IMR-90 (cell line): ENCODE measurements around the gene MAPK1. TPM values are rescaled to one million over a fixed set of nuclear protein-coding genes. Genes with fewer than 3 reads are reported as not detected.

Experiments used
- ATAC-seq: fragments of 200-7000 bp; cut with Tn5 transposase; 2 replicates; pipeline ENCODE4 v1.9.1; 2020; ENCODE audit warnings: low read depth, mild to moderate bottlenecking, moderate library complexity
- BruUV-seq: library from RNA; stranded (reverse); fragments of 400-500 nt; replicated peaks from 2 replicates; lab custom pipeline; 2021; lab: Mats Ljungman, UMichigan
- CTCF ChIA-PET: fragments of 300-600 bp; formaldehyde crosslinking; extraction: SDS; loops from one replicate; lab custom pipeline; 2021; ENCODE audit warnings: antibody characterized with exemption; lab: Yijun Ruan, JAX
- POLR2A ChIA-PET: fragments of 300-600 bp; sonication (Branson Sonifier 250); formaldehyde crosslinking; loops from one replicate; lab custom pipeline; 2022; ENCODE audit warnings: antibody characterized with exemption; ENCODE audit not compliant: unreplicated experiment; lab: Charles Lee
- DNase-seq: peaks from one replicate; pipeline ENCODE4 v3.0.0; 2013
- H2AFZ ChIP-seq: replicated peaks from 2 replicates; pipeline ENCODE3; 2013; ENCODE audit warnings: low read length, mild to moderate bottlenecking; ENCODE audit not compliant: poor library complexity
- H2AK5ac ChIP-seq: 2 replicates; pipeline ENCODE4 v1.6.1; 2013; ENCODE audit warnings: low read depth, low read length, inconsistent platforms
- H2AK9ac ChIP-seq: replicated peaks from 2 replicates; pipeline ENCODE3; 2013; ENCODE audit warnings: mild to moderate bottlenecking, low read depth, low read length, moderate library complexity; ENCODE audit not compliant: poor library complexity
- H2BK120ac ChIP-seq: 2 replicates; pipeline ENCODE4 v1.6.1; 2013; ENCODE audit warnings: low read depth, low read length, inconsistent platforms
- H2BK15ac ChIP-seq: 3 replicates; pipeline ENCODE4 v1.6.1; 2013; ENCODE audit warnings: low read depth, low read length, inconsistent platforms
- H2BK20ac ChIP-seq: 2 replicates; pipeline ENCODE4 v1.6.1; 2013; ENCODE audit warnings: low read depth, mild to moderate bottlenecking, inconsistent platforms, low read length, moderate library complexity
- H2BK5ac ChIP-seq: 2 replicates; pipeline ENCODE4 v1.6.1; 2013; ENCODE audit warnings: mild to moderate bottlenecking, low read depth, low read length, inconsistent platforms; ENCODE audit not compliant: poor library complexity, severe bottlenecking
- H3K14ac ChIP-seq: replicated peaks from 2 replicates; pipeline ENCODE4 v1.6.1; 2013; ENCODE audit warnings: low read depth, low read length, inconsistent platforms
- H3K18ac ChIP-seq: 2 replicates; pipeline ENCODE4 v1.6.1; 2013; ENCODE audit warnings: low read depth, low read length, control low read depth
- H3K23ac ChIP-seq: 2 replicates; pipeline ENCODE4 v1.6.1; 2013; ENCODE audit warnings: low read depth, low read length, inconsistent platforms
- H3K27ac ChIP-seq: 2 replicates; pipeline ENCODE4 v1.5.1; 2013; ENCODE audit warnings: mild to moderate bottlenecking, control low read depth, low read length; ENCODE audit not compliant: insufficient read depth
- H3K27me3 ChIP-seq: 2 replicates; pipeline ENCODE4 v1.6.1; 2013; ENCODE audit warnings: low read length; ENCODE audit not compliant: control insufficient read depth, insufficient read depth
- H3K36me3 ChIP-seq: 2 replicates; pipeline ENCODE4 v1.6.1; 2013; ENCODE audit warnings: low read length, mixed read lengths; ENCODE audit not compliant: control insufficient read depth, insufficient read depth
- H3K4ac ChIP-seq: 2 replicates; pipeline ENCODE4 v1.6.1; 2013; ENCODE audit warnings: low read depth, low read length, inconsistent platforms
- H3K4me1 ChIP-seq: 2 replicates; pipeline ENCODE4 v1.6.1; 2013; ENCODE audit warnings: low read length, mixed read lengths; ENCODE audit not compliant: control insufficient read depth, insufficient read depth
- H3K4me2 ChIP-seq: 2 replicates; pipeline ENCODE4 v1.6.1; 2013; ENCODE audit warnings: low read depth, mild to moderate bottlenecking, control low read depth, low read length, moderate library complexity
- H3K4me3 ChIP-seq: 2 replicates; pipeline ENCODE4 v1.5.1; 2013; ENCODE audit warnings: low read depth, mild to moderate bottlenecking, control low read depth, low read length, moderate library complexity; ENCODE audit not compliant: insufficient read depth
- H3K56ac ChIP-seq: 2 replicates; pipeline ENCODE4 v1.6.1; 2013; ENCODE audit warnings: low read length, inconsistent platforms; ENCODE audit not compliant: insufficient read depth; ENCODE audit errors: extremely low read depth
- H3K79me1 ChIP-seq, 2 experiments: 2 replicates each; pipeline ENCODE4 v1.6.1; 2013; ENCODE audit warnings: low read length in 2 of 2, inconsistent platforms in 1 of 2, low read depth in 1 of 2
- H3K9ac ChIP-seq: 2 replicates; pipeline ENCODE4 v1.6.1; 2013; ENCODE audit warnings: low read depth, low read length, control low read depth
- H3K9me1 ChIP-seq: 2 replicates; pipeline ENCODE4 v1.6.1; 2013; ENCODE audit warnings: low read length, inconsistent platforms; ENCODE audit not compliant: insufficient read depth
- H3K9me3 ChIP-seq: 2 replicates; pipeline ENCODE4 v1.6.1; 2013; ENCODE audit warnings: low read length; ENCODE audit not compliant: control insufficient read depth, insufficient read depth
- H4K20me1 ChIP-seq: 2 replicates; pipeline ENCODE4 v1.6.1; 2013; ENCODE audit warnings: low read length, inconsistent platforms; ENCODE audit not compliant: insufficient read depth
- H4K5ac ChIP-seq: 2 replicates; pipeline ENCODE4 v1.6.1; 2013; ENCODE audit warnings: mild to moderate bottlenecking, low read depth, low read length, control low read depth
- H4K8ac ChIP-seq, 2 experiments: 2 replicates each; pipeline ENCODE4 v1.6.1; 2013; ENCODE audit warnings: low read depth in 2 of 2, low read length in 2 of 2, control low read depth in 1 of 2, inconsistent platforms in 1 of 2
- H4K91ac ChIP-seq: 2 replicates; pipeline ENCODE4 v1.6.1; 2013; ENCODE audit warnings: low read depth, low read length, inconsistent platforms; ENCODE audit not compliant: insufficient read depth
- MXI1 ChIP-seq: IDR thresholded peaks from 2 replicates; pipeline ENCODE4 v1.6.1; 2012; ENCODE audit warnings: low read depth, mild to moderate bottlenecking, low read length, moderate library complexity, borderline replicate concordance
- POLR2A ChIP-seq: IDR thresholded peaks from 2 replicates; pipeline ENCODE4 v1.6.1; 2012; ENCODE audit warnings: mild to moderate bottlenecking, low read depth, low read length
- RCOR1 ChIP-seq: IDR thresholded peaks from 2 replicates; pipeline ENCODE4 v1.6.1; 2012; ENCODE audit warnings: mild to moderate bottlenecking, low read length, improper control_type of control experiment; ENCODE audit not compliant: insufficient replicate concordance
- RFX5 ChIP-seq: IDR thresholded peaks from 2 replicates; pipeline ENCODE4 v1.8.0; 2012; ENCODE audit warnings: low read depth, mild to moderate bottlenecking, low read length, moderate library complexity
- USF2 ChIP-seq: fragments of 150-350 bp; IDR thresholded peaks from 2 replicates; pipeline ENCODE4 v1.6.1; 2017; ENCODE audit warnings: mild to moderate bottlenecking, antibody characterized with exemption, low read length, low read depth
- WGBS, 2 experiments: methylation state at CpG; one replicate each; pipeline versions ENCODE4 v1.1.5 to v1.1.7; 2013; ENCODE audit warnings: missing lambda C conversion rate in 2 of 2; ENCODE audit not compliant: insufficient read length in 1 of 2; ENCODE audit errors: extremely low coverage in 2 of 2; 5-methylcytosine and 5-hydroxymethylcytosine counted together
- dilution Hi-C: fragments of 300-500 bp; cut with HindIII; formaldehyde crosslinking; loops from one replicate; pipeline ENCODE4 v1.14.3; 2018; ENCODE audit warnings: low sequenced_read_pairs; ENCODE audit not compliant: unreplicated experiment
- in situ Hi-C: fragments of 300-500 bp; cut with MboI; formaldehyde crosslinking; loops from 3 replicates; pipeline ENCODE4 v1.14.3; 2019; ENCODE audit warnings: low sequenced_read_pairs, inconsistent platforms, mixed read lengths
- intact Hi-C: fragments of 100-400 bp; cut with micrococcal nuclease; formaldehyde crosslinking; loops from 2 replicates; pipeline ENCODE4 v1.10.0; 2022
- polyA plus RNA-seq, 3 experiments: library from polyadenylated mRNA; depleted of rRNA; stranded (reverse); fragments of >200 nt; gene quantifications; 2 replicates each; pipeline ENCODE4 v1.2.3, GENCODE V29; 2012; ENCODE audit warnings: low replicate concordance in 1 of 3
- total RNA-seq: library from RNA; depleted of rRNA; stranded (reverse); fragments of >200 nt; gene quantifications from 2 replicates; pipeline ENCODE4 v1.2.3, GENCODE V29; 2012

Gene MAPK1
- total and polyA plus RNA-seq, 2 of the 4 experiments (the other 2 are of a cell fraction) = 41.0 to 51.3 TPM

GRCh38 chr22:21710156-21710555 is 157.3 kb downstream of the MAPK1 start (continued):
- TF ChIP-seq MXI1 (no peak), USF2 (no peak), POLR2A (no peak)

- Histone ChIP-seq H2BK120ac (no peak overlapping the region), H3K9me3 (no peaks in the 10 kb centered on the region), H2BK5ac (no peak overlapping the region), H3K14ac (peak overlapping the region; percentile 37; the same call in 1 of the 2 replicates), H3K23ac (no peak overlapping the region), H2AFZ (peak overlapping the region; percentile 14), H3K36me3 (peaks cover 2% of the 10 kb centered on the region), H4K91ac (no peak overlapping the region), H3K9ac (no peak overlapping the region), H3K4me1 (peaks cover 6% of the 10 kb centered on the region), H2AK5ac (peak overlapping the region; percentile 44; the same call in 1 of the 2 replicates), H3K18ac (no peak overlapping the region), H4K5ac (no peak overlapping the region), H3K9me1 (peaks cover 14% of the 10 kb centered on the region), H4K8ac (no peak overlapping the region), H2BK20ac (no peak overlapping the region), H3K27me3 (no peaks in the 10 kb centered on the region), H3K4me3 (no peak overlapping the region), H4K20me1 (no peaks in the 10 kb centered on the region), H3K79me1 (peaks cover 0 to 7% of the 10 kb centered on the region in 2 experiments; a peak in 2 of 4 replicates), H2AK9ac (peak overlapping the region; percentile 58), H3K56ac (no peak overlapping the region), H3K4ac (no peak overlapping the region), H3K4me2 (no peak overlapping the region), H2BK15ac (no peak overlapping the region), H3K27ac (no peak overlapping the region)
- no TSS peak for BruUV-seq
- no peak for TF ChIP-seq POLR2A
- no peak for TF ChIP-seq RFX5
- no peak for TF ChIP-seq RCOR1
- CTCF ChIA-PET = no interaction called here
- dilution Hi-C loops = no loop called here
- DNase-seq (no peak), ATAC-seq (no peak)
- intact Hi-C loops = loop anchor here (5.0 kb wide), 2 partner anchors 158 to 243 kb away; partner anchors contain the start of genes MAPK1 and PPM1F
- in situ Hi-C loops = loop anchor here (5.0 kb wide), 1 partner anchor 228 kb away; no protein-coding TSS in a partner anchor
- WGBS, 2 experiments = 84% methylated on average over 6 of the region's 8 CpGs; no CpG with 5 or more reads in 1 of the 2 experiments
- POLR2A ChIA-PET = no interaction called here
Measured at GRCh38 chr22:21709688-21710087, 157.8 kb downstream of the MAPK1 start.
